GM21723 (cell line): Measurements from ENCODE around the gene MOB3C.

Source experiments
- ATAC-seq: cut with Tn5 transposase; IDR thresholded peaks from one replicate; pipeline ENCODE4 v1.9.1; 2021; ENCODE audit warnings: mild to moderate bottlenecking, moderate library complexity; ENCODE audit not compliant: unreplicated experiment

MOB3C gene

DNA sequence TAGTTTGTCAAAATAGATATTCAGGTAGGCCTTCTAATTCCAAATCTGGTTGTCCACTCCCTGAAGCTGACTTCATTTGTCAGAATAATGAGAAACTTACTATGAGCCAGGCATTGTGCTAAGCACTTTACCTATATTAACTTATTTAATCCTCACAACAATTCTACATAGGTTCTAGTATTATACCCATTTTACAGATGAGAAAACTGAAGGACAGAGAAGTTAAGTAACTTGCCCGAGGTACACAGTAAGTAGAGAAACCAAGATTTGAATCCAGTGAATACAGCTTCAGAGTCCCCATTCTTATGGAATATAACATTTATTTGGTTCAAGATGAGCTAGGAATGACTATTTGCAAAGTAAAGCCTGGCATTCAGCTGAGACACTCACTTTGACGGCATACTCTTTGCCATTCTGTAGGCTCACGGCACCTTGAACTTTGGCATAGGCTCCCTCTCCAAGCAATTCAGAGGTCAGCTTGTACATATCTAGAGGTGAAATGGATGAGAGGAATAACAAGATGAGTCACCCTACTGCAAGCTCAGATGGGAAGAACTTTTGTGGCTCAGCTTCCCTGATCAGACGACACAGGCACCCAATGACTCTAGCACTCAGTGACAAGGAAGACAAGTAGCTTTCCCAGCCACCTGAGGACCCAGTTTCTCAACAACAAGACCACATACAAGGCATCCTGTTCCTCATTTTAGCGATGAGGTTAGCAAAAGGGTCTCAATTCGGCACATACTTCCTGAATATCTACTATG, 36.3 kb downstream of the MOB3C start:
- no peak for ATAC-seq

DNA sequence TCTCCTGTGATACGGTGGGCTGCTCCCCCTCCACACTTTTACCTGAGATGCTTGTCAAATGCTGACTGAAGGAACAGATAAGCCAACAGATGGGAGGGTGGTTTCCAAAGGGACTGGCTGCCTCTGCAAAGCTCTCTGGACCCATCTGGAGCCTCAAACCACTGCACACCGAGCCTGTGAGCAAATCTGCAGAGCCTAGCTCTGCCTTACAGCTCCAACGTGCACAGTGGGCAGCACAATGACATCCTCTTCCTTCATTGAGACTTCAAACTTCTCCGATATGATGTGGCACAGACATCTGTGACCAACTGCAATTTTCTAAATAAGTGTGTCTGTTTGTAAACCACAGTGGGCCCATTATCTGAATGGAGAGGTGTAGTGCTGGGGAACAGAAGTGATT, 38.9 kb downstream of the MOB3C start:
- no peak for ATAC-seq

DNA sequence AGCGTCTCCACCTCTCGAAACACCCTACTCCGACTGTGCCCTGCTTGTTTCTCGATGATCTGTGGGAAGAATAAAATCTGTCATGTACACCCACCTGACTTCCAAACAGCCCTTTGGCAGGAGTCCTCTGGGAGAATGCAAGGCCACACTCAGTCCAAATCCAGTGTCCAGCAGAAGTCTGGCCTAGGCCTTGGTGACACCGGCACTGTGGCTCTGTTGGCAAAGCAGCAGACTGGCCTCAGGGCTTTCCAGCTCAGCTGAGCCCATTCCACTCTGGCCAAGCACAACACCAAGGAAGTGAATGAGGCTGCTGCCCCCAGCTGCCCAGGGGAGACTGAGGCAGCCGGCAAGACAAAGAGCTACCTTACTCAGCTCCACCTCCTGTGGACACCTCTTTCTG, 40.0 kb downstream of the MOB3C start:
- ATAC-seq = no peak

DNA sequence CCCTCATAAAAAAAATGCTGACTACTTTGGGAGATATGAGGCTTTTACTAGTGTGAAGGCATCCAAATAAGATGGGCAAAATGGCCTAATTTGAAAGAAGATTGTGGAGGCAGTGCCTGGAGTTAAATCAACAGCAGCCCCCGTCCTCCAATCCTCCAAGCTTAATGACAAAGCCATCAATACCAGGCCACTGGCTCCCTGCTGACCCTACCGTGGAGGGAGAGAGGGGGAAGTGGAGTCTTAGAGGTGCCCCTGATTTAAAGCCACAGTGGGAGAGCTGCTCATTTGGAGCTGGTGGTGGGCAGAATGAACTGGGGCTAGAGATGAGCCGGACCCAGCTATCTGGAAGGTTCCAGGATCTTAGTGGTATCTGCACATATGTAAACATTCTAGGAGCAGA, 40.8 kb downstream of the MOB3C start:
- ATAC-seq = no peak

DNA sequence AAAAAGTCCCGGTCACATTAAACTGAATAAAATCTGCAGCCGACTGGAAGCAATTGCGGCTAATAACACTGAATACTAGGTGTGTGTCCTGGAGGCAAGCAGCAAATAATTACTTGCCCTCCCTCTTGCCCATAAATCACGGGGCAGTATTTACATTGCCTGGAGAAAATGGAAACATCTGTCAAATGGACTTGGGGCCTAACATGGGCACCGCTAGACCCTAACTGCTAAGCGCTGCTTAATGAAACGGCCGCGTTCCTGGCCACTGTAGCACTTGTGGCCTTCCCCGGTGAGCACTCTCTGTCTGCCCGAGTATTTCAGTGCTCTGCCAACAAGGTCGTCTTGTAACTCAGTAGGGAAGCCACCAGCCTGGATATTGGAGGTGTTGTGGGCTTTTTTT, 41.3 kb downstream of the MOB3C start:
- no peak for ATAC-seq

DNA sequence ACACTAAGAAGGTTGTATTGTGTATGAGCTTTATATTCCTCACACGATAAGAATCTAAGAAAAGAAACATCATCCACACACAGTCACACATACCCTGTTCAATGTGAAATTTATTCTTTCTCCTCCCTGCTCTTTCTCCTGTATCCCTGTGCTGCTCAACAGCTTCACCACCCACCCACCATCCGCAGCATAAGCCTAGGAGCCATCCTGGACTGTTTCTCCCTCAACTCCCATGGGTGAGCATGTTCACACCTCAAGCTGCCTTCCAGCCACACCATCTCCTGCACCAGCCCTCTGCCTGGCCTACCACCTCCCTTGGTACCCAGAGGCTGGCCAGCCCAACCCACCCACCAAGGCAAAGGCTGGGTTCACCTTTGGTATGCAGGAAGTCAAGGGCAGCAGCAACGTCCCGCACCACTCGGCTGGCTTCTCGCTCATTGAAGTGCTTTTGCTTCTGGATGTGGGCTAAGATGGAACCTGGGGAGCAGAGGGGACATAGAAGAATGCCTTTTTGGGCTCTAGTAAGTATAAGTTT, 44.9 kb downstream of the MOB3C start:
- no peak for ATAC-seq

DNA sequence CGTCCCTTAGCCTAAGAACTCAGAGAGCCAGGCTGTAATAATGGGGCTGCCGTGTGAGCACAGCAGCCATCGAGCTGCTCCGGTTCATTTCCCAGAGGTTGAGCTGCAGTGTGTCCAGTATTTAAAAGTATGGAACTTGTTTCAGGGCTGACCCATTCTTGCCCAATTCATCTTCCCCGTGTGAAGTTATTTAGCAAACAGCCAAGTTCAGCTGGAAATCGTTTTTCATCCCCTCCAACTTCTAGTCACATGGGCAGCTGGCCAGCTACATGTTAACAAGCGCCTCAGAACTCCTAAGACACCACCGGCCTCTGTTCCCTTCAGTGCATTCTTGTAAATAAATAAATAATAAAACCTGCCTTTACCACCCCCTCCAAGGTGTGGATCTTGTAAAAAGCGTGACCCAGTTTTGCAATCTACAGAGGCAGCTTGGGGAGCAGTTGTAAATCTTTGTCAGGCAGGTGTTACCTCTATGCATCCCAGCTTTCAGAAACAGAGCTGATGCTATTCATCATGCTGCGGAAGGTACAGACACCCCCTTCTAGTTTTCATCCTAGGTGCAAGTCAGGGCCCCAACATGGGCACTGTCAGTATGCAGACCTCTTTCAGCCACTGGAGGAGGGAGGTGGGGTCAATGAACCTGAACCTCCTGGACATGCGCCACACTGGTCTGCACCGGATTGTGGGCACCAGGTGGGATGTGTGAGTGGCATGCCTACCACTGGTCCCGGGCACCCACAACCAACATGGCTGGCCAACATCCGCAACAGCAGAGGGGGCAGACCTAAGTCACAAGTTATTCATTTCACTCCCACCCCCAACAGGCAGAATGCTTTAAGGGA, 46.5 kb downstream of the MOB3C start:
- no peak for ATAC-seq

DNA sequence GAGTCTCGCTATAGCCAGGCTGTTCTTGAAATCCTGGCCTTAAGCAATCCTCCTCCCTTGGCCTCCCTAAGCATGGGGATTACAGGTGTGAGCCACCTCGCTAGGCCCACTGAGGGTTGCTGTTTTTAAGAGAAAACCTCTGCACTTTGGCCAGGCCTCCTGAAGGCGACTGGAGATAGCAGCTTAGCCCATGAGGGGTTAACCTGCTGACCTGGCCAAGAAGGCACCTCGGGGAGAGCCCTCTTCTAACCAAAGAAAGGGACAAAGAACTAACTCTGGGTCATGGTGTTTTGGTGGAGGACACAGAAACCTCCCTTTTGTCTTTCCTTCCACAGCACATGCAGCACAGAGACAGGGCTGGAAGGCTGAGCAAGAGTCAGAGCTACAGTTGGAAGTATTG, 47.5 kb downstream of the MOB3C start:
- ATAC-seq = no peak

DNA sequence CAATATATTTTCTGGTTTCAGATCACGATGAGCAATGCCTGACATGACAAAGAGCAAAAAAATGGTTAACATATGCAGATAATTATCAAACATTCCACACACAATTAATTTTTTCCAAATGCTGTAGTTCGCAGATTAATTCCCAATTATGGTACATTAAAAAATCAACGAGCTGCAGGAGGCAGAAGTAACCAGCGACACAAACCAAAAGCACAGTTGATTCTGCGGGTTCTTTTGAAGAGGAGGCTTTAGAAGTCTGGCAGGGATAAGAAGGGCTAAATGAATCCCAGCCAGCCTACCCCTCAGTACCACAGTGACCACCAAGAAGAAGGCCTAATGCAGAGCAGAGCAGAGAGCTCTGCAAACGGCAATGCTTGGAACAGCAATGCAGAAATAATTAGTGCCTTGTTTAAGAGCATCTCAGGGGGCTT, 48.1 kb downstream of the MOB3C start:
- no peak for ATAC-seq

DNA sequence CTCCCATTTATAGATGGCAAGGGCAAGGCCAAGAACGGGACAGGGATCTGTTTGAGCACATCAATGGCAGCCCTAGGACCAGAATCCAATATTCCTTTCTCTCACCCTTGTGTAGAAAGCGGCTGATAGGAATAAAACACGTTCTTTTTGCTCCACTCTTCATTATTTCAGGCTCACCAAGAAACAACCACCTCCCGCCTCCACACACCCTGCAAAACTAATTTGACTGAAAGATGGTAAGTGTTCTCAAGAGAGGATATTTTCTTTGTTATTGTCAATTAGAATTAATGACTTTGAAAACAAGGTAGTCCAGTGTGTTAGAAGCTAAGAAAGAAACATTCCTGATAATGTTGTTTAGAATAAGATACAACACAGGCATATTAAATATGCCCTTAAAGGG, 53.3 kb downstream of the MOB3C start:
- no peak for ATAC-seq

DNA sequence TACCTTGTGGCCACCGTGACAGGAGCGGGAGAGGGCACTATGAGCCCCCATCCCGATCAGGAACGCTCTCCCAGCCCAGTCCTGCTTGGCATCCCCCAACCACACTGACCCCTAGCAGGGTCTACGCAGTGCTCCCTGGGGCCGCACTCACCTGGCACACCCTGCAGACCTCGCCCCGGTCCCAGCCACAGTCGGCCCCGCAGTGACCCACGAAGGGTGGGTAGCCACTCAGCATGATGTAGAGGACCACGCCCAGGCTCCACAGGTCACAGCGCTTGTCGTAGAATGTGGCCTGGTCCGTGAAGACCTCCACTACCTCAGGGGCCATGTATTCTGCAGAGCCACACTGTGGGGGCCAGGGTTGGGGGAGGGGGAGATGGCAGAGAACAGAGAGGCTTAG, 54.1 kb downstream of the MOB3C start:
- no peak for ATAC-seq

DNA sequence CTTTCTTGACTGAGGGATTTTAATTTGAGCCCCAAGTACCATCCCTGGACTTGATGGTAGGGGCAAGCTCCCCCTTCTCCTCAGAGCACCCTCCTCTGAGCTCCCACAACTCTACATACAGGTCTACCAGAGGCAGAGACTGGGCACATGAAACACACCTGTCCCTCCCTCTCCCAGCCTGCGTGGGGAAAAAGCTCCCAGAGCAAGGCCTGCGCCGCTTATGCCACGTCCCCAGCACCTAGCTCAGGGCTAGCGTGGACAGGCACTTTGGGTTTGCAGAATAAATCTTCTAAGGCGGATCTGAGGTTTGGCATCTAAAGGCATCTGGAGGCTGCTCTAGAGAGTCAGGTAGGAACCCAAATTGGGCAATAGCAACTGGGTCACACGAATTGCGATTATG, 57.6 kb downstream of the MOB3C start:
- no peak for ATAC-seq

DNA sequence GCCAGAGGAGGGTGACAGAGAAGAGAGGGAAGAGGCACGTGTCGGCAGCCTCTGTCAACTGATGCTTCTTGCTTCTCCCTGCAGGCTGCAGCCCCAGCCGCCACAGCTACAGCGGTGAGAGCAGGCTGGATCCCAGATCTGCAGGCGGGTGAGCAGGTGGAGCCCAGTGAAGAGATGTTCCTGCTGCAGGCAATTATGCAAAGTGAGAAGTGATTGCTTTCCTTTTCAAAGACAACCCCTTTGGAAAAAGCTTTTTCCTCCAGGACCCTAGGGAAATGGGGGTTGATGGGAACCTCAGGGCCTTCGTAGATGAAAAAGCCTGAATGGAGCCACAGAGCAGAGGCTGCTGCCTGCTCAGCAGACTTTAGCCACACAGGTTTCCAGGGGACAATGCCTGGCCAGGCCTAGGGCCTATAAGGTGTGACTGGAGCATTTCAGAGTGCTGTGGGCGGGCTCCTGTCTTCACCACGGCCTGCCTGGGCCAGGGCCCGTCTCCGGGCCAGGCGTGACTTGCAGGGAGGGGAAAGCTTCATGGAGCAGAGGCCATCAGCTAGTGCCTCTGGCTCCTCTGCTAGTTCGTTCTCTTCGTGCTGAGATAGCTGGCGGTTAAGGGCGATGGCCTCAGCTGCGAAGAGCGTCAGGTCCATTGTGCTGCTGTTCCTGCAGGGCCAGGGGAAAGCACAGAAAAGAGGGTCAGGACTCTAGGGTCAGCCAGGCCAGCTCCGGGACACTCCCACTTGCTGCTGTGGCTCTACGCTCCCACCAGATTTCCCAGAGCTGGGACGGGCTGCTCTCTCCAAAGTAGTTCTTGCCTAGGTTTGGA, 58.3 kb downstream of the MOB3C start:
- no peak for ATAC-seq
